LoVo (cell line): ENCODE results near the gene SCCPDH.

Experiments
- DNase-seq: peaks from one replicate; pipeline ENCODE4 v3.0.0-alpha.2; 2016; ENCODE audit warnings: low spot score

Gene SCCPDH

GRCh38 chr1:246785494-246786111 lies 61.4 kb downstream of the SCCPDH start:
- no peak for DNase-seq

GRCh38 chr1:246786606-246787238 lies 62.5 kb downstream of the SCCPDH start:
- no peak for DNase-seq

- no peak for DNase-seq
Observed at GRCh38 chr1:246787781-246788513, 63.7 kb downstream of the SCCPDH start.

GRCh38 chr1:246788895-246789338 lies 64.7 kb downstream of the SCCPDH start:
- DNase-seq = no peak

- no peak for DNase-seq
Observed at GRCh38 chr1:246789454-246790339, 65.5 kb downstream of the SCCPDH start.

GRCh38 chr1:246790364-246790763 lies 66.2 kb downstream of the SCCPDH start:
- DNase-seq = no peak

GRCh38 chr1:246790833-246791232 lies 66.6 kb downstream of the SCCPDH start:
- no peak for DNase-seq

GRCh38 chr1:246791303-246791918 lies 67.2 kb downstream of the SCCPDH start:
- DNase-seq = no peak

GRCh38 chr1:246792603-246793002 lies 68.4 kb downstream of the SCCPDH start:
- no peak for DNase-seq

- DNase-seq = no peak
Observed at GRCh38 chr1:246793356-246793896, 69.2 kb downstream of the SCCPDH start.

GRCh38 chr1:246794048-246794827 lies 70.0 kb downstream of the SCCPDH start:
- no peak for DNase-seq

- DNase-seq = no peak
Observed at GRCh38 chr1:246794828-246795671, 70.8 kb downstream of the SCCPDH start.

GRCh38 chr1:246795906-246796694 lies 71.9 kb downstream of the SCCPDH start:
- DNase-seq = no peak

GRCh38 chr1:246797157-246797556 lies 72.9 kb downstream of the SCCPDH start:
- no peak for DNase-seq

- DNase-seq = no peak
Observed at GRCh38 chr1:246797597-246797996, 73.4 kb downstream of the SCCPDH start.

GRCh38 chr1:246798107-246798506 lies 73.9 kb downstream of the SCCPDH start:
- no peak for DNase-seq

- no peak for DNase-seq
Observed at GRCh38 chr1:246798606-246799496, 74.6 kb downstream of the SCCPDH start.

GRCh38 chr1:246800356-246800755 lies 76.1 kb downstream of the SCCPDH start:
- DNase-seq = no peak
